Right lobe of liver (tissue), 6 donors: Measurements from ENCODE around the gene STAMBPL1. TPM values are rescaled to one million over a fixed set of nuclear protein-coding genes. Genes with fewer than 3 reads are reported as not detected.
A peak's percentile ranks its signal among the peaks of the same experiment; 100 is the strongest.

ENCODE experiments used
- ATAC-seq, 4 donors: fragments of 200-7000 bp; cut with Tn5 transposase; one replicate each; pipeline ENCODE4 v1.9.1; 2020; ENCODE audit warnings: mild to moderate bottlenecking in 4 of 4, moderate library complexity in 4 of 4
- DNase-seq, 3 donors: peaks; one replicate each; pipeline ENCODE4 v3.0.0-alpha.2; 2020
- H3K27ac ChIP-seq, 3 donors: fragments of 200-600 bp; one replicate each; pipeline ENCODE4 v1.8.0; 2022
- H3K27me3 ChIP-seq, 2 donors: fragments of 200-600 bp; one replicate each; pipeline ENCODE4 v1.8.0; 2022
- H3K36me3 ChIP-seq, 4 donors: fragments of 200-600 bp; sonication (generic) in 1 of 4; one replicate each; pipeline versions ENCODE4 v1.5.1 to v1.8.0; 2017 to 2022; ENCODE audit warnings: control low read depth in 1 of 4
- H3K4me1 ChIP-seq, 4 donors: fragments of 200-600 bp; sonication (generic) in 1 of 4; one replicate each; pipeline versions ENCODE4 v1.5.1 to v1.8.0; 2017 to 2022; ENCODE audit warnings: control low read depth in 1 of 4
- H3K4me3 ChIP-seq, 3 donors: fragments of 200-600 bp; one replicate each; pipeline ENCODE4 v1.8.0; 2022
- H3K9me3 ChIP-seq, 4 donors: fragments of 200-600 bp; sonication (generic) in 1 of 4; one replicate each; pipeline versions ENCODE4 v1.5.1 to v1.8.0; 2017 to 2022; ENCODE audit warnings: control low read depth in 1 of 4
- CTCF ChIP-seq, 4 donors: fragments of 200-600 bp in 3 of 4; fragments of 450-650 bp in 1 of 4; IDR thresholded peaks; one replicate each; pipeline versions ENCODE4 v1.5.1 to v1.8.0; 2016 to 2022; ENCODE audit warnings: antibody characterized with exemption in 4 of 4, mild to moderate bottlenecking in 2 of 4
- POLR2A ChIP-seq: fragments of 450-650 bp; IDR thresholded peaks from one replicate; pipeline ENCODE4 v1.6.1; 2017; ENCODE audit warnings: antibody characterized with exemption, mild to moderate bottlenecking
- WGBS: methylation state at CpG from one replicate; pipeline ENCODE4 v1.1.6; 2018; ENCODE audit warnings: low coverage, low lambda C conversion rate; ENCODE audit not compliant: insufficient coverage; ENCODE audit errors: missing lambda C conversion rate; 5-methylcytosine and 5-hydroxymethylcytosine counted together
- intact Hi-C, 2 donors: fragments of 100-400 bp; cut with DNase I; formaldehyde crosslinking; loops; one replicate each; pipeline versions ENCODE4 v1.11.2 to v1.14.1; 2022
- total RNA-seq, 6 experiments: library from RNA; depleted of rRNA in 2 of 6; stranded (reverse); fragments of >200 nt in 2 of 6; fragmentation: NEBNext Ultra II Directional in 3 of 6; extraction: Animal tissue kit (Norgen Biotek cat#: 25700) in 3 of 6; gene quantifications; one replicate each; pipeline versions ENCODE4 v1.1.0 to v1.2.4, GENCODE V29; 2016 to 2023
- donor health status: DM: no; HTN: yes; CAD: no.
- donor health status: DM: no; HTN: no; CAD: no.
- donor health status: DM: no; HTN: no; CAD: no.
- donor health status: DM: no; HTN: yes; CAD: no.
- donor health status: DM: no; HTN: yes; CAD: no.

Gene STAMBPL1
- total RNA-seq, 6 experiments from 2014 or later = 0.66 to 8.0 (median 4.2) TPM

GRCh38 chr10:88920986-88921593 lies 41.0 kb downstream of the STAMBPL1 start:
- no peaks in the 10 kb centered on the region for H3K36me3 ChIP-seq
- DNase-seq = no peak
- no peaks in the 10 kb centered on the region for H3K4me1 ChIP-seq
- 74% methylated on average over 3 of the region's 3 CpGs for WGBS
- intact Hi-C loops = no loop called here
- no peak overlapping the region for H3K4me3 ChIP-seq
- H3K27me3 ChIP-seq = no peaks in the 10 kb centered on the region
- no peak for ATAC-seq
- H3K27ac ChIP-seq = no peak overlapping the region
- H3K9me3 ChIP-seq = no peaks in the 10 kb centered on the region
- no peak for TF ChIP-seq POLR2A
- TF ChIP-seq CTCF (IDR thresholded peaks at IDR 0.05) = no peak

GRCh38 chr10:88922041-88922440 lies 42.0 kb downstream of the STAMBPL1 start:
- Histone ChIP-seq H3K27ac (no peak overlapping the region), H3K4me3 (no peak overlapping the region), H3K27me3 (no peaks in the 10 kb centered on the region), H3K4me1 (peaks cover 0 to 7% (median 0%) of the 10 kb centered on the region in 4 donors), H3K36me3 (no peaks in the 10 kb centered on the region), H3K9me3 (no peaks in the 10 kb centered on the region)
- WGBS = 74% methylated on average over 2 of the region's 2 CpGs
- DNase-seq (no peak), ATAC-seq (no peak)
- no peak for TF ChIP-seq POLR2A
- TF ChIP-seq CTCF (IDR thresholded peaks at IDR 0.05) = no peak
- intact Hi-C loops = no loop called here

- no peaks in the 10 kb centered on the region for H3K36me3 ChIP-seq
- peaks cover 0 to 7% (median 0%) of the 10 kb centered on the region in 4 donors for H3K4me1 ChIP-seq
- ATAC-seq = no peak
- TF ChIP-seq CTCF (IDR thresholded peaks at IDR 0.05) = no peak
- no peak for TF ChIP-seq POLR2A
- no peaks in the 10 kb centered on the region for H3K9me3 ChIP-seq
- H3K27me3 ChIP-seq = no peaks in the 10 kb centered on the region
- intact Hi-C loops = no loop called here
- no peak overlapping the region for H3K27ac ChIP-seq
- no peak overlapping the region for H3K4me3 ChIP-seq
- no peak for DNase-seq
Observed at GRCh38 chr10:88923520-88923919, 43.5 kb downstream of the STAMBPL1 start.

- no peaks in the 10 kb centered on the region for H3K36me3 ChIP-seq
- intact Hi-C loops = no loop called here
- no peaks in the 10 kb centered on the region for H3K27me3 ChIP-seq
- WGBS = 51% methylated on average over 6 of the region's 6 CpGs
- H3K4me3 ChIP-seq = no peak overlapping the region
- TF ChIP-seq POLR2A (no peak), CTCF (IDR thresholded peaks at IDR 0.05) (no peak)
- DNase-seq = no peak
- H3K27ac ChIP-seq = peak overlapping the region in 2 of 3 donors; percentile 16 to 23
- ATAC-seq = peak; percentile 39 to 75 (median 56)
- no peaks in the 10 kb centered on the region for H3K9me3 ChIP-seq
- H3K4me1 ChIP-seq = peaks cover 0 to 7% (median 0%) of the 10 kb centered on the region in 4 donors
Observed at GRCh38 chr10:88926566-88927415, 46.7 kb downstream of the STAMBPL1 start.
